ENCODE data around the gene PMS1. TPM values are rescaled to one million over a fixed set of nuclear protein-coding genes. Genes with fewer than 3 reads are reported as not detected.

PMS1 gene
- total RNA-seq, 1 donor from 2014 or later = 47.3 TPM

GRCh38 chr2:189868896-189869295 is 84.6 kb downstream of the PMS1 start:
- H3K36me3 Mint-ChIP-seq = peaks cover 6% of the 10 kb centered on the region
- no peaks in the 10 kb centered on the region for H3K27me3 Mint-ChIP-seq
- DNase-seq (ENCODE audit: extremely low spot score, unreplicated experiment) = no peak
- no peak for TF ChIP-seq CTCF (conservative IDR thresholded peaks at IDR 0.05)
- H3K9me3 Mint-ChIP-seq = no peaks in the 10 kb centered on the region
- H3K4me3 Mint-ChIP-seq = no peak overlapping the region
- no peaks in the 10 kb centered on the region for H3K4me1 Mint-ChIP-seq (ENCODE audit: unreplicated experiment)
- H3K27ac Mint-ChIP-seq = no peak overlapping the region

- Mint-ChIP-seq H3K27me3 (no peaks in the 10 kb centered on the region), H3K27ac (no peak overlapping the region)
Observed at GRCh38 chr2:189870381-189871085, 86.3 kb downstream of the PMS1 start.

DNA sequence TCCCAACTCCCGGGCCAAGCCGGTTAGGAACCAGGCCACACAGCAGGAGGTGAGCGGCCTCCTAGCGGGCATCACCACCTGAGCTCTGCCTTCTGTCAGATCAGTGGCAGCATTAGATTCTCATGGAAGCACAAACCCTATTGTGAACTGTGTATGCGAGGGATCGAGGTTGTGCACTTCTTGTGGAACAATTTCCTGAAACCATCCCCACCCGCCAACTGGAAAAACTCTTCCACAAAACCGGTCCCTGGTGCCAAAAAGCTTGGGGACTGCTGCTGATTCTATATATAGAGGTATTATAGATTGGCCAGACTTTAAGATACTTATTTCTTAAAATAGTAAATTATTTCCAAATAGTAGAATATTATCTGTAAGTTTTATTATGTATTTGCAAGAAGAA is 89.4 kb downstream of the PMS1 start:
- TF ChIP-seq CTCF (conservative IDR thresholded peaks at IDR 0.05) = no peak
- Mint-ChIP-seq H3K4me1 (ENCODE audit: unreplicated experiment) (no peaks in the 10 kb centered on the region), H3K27ac (no peak overlapping the region), H3K9me3 (no peaks in the 10 kb centered on the region), H3K4me3 (no peak overlapping the region), H3K27me3 (no peaks in the 10 kb centered on the region), H3K36me3 (peaks cover 36% of the 10 kb centered on the region)
- DNase-seq (ENCODE audit: extremely low spot score, unreplicated experiment) = no peak

More at GRCh38 chr2:189870381-189871085, 86.3 kb downstream of the PMS1 start:
- peaks cover 17% of the 10 kb centered on the region for H3K36me3 Mint-ChIP-seq
- no peaks in the 10 kb centered on the region for H3K4me1 Mint-ChIP-seq (ENCODE audit: unreplicated experiment)
- no peak overlapping the region for H3K4me3 Mint-ChIP-seq
- DNase-seq (ENCODE audit: extremely low spot score, unreplicated experiment) = no peak
- no peaks in the 10 kb centered on the region for H3K9me3 Mint-ChIP-seq
- TF ChIP-seq CTCF (conservative IDR thresholded peaks at IDR 0.05) = no peak

- TF ChIP-seq CTCF (conservative IDR thresholded peaks at IDR 0.05) = no peak
- Mint-ChIP-seq H3K4me3 (no peak overlapping the region), H3K9me3 (no peaks in the 10 kb centered on the region), H3K27me3 (no peaks in the 10 kb centered on the region), H3K4me1 (ENCODE audit: unreplicated experiment) (no peaks in the 10 kb centered on the region), H3K27ac (no peak overlapping the region), H3K36me3 (peaks cover 37% of the 10 kb centered on the region)
- DNase-seq (ENCODE audit: extremely low spot score, unreplicated experiment) = no peak
Observed at GRCh38 chr2:189874586-189875320, 90.5 kb downstream of the PMS1 start.

- no peak for DNase-seq (ENCODE audit: extremely low spot score, unreplicated experiment)
- H3K4me1 Mint-ChIP-seq (ENCODE audit: unreplicated experiment) = peaks cover 5% of the 10 kb centered on the region
- no peaks in the 10 kb centered on the region for H3K9me3 Mint-ChIP-seq
- no peak overlapping the region for H3K27ac Mint-ChIP-seq
- TF ChIP-seq CTCF (conservative IDR thresholded peaks at IDR 0.05) = no peak
- no peak overlapping the region for H3K4me3 Mint-ChIP-seq
- no peaks in the 10 kb centered on the region for H3K27me3 Mint-ChIP-seq
- peaks cover 37% of the 10 kb centered on the region for H3K36me3 Mint-ChIP-seq
Observed at GRCh38 chr2:189876271-189876670, 92.0 kb downstream of the PMS1 start.
